Ureter (tissue), 1 donor: ENCODE measurements around the gene CACNA1D. TPM values are rescaled to one million over a fixed set of nuclear protein-coding genes. Genes with fewer than 3 reads are reported as not detected.
A peak's percentile ranks its signal among the peaks of the same experiment; 100 is the strongest.

Source experiments
- DNase-seq: peaks from one replicate; pipeline ENCODE4 v3.0.0-alpha.2; 2020; ENCODE audit warnings: low spot score
- total RNA-seq: library from RNA; stranded (reverse); gene quantifications from one replicate; pipeline ENCODE4 v1.2.4, GENCODE V29; 2023
- donor health status: DM: yes; HTN: yes; CAD: no.

CACNA1D gene
- total RNA-seq, 1 donor from 2014 or later, result 84.4 TPM

DNA sequence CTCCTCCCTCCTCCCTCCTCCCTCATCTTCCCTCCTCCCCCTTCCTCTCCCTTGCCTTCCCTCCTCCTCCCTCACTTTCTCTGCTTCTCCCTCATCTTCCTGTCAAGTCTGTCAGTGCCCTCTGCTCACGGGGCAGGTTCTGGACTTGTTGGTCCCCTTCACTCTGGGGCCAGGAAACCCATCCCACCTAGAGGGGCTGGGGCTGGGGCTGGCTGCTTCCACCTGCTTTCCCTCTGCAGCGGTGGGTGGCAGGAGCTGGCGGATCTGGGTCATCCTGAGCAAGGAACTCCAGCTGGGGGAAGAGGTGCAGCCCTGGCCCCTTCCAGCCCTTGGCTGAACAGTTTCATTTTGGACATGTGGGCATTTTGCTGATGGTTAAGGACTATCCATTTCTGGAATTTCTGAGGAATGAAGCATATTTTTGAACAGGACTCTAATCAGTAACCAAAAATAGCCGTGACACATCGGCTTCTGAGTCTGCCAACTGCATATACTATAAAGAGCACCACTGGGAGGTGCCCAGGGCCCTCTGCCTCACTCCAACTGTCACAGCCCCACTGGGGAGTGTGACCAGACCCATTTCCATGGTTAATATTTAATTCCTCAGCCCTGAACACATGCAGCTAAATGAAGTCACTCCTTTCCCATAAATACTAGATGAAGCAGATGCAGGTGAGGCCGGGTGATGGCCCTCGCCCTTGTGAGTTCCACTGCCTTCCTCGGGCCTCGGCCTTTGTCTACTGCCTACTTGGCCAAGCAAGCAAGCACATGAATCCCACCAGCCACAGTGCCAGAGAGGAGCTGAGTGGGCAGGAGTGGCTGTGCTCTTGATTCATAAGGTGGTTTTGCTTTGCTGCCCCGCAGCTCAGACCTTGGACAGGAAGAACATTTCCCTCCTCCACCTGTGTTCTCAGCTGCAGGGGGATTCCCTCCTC, 312.0 kb downstream of the CACNA1D start:
- DNase-seq, result no peak

DNA sequence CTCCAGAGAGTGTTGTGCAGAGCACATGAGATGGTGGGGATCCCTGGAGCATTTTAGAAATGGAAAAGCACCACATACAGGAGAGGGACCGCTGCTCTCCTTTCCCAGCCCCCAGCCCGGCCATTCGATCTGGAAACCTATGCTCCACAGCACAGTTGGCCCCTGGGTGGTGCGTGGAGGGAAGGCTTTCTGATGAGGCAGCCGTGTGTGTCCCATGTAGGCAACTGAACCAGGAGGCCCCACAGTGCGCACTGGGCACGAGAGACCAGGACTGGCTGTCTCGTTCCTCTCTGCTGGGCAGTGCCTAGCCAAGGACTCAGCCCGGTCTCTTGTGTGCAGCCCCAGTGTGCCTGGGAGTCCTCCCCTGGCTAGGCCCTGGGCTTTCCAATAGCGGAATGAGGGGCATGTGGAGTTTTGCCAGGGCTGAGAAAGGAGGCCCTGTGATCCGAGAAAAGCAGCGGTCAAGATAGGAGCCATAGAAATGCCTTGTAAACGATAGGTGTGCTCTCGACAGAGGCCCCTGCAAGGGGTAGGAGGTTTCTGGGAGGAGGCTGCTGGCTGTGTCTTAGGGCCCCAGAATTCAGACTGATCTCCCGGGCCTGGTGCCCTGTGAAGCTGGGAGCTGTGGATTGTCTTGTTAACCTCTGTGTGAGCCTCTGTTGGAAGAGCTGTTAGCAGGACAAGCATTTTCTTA, 312.9 kb downstream of the CACNA1D start:
- no peak for DNase-seq

DNA sequence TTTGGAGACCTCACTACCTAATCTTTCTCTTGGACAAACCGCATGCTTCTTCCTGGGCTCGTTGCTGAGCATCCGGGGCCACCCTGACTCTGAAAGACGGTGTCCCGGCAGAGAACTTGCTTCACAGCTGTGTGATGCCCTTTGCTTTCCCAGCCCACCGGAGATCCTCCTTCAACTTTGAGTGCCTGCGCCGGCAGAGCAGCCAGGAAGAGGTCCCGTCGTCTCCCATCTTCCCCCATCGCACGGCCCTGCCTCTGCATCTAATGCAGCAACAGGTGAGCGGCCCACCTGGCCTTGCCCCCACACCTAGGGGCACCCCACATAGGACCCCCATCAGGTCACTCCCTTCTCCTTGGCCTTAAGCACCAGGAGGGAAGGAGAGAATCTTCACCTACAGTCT, 314.1 kb downstream of the CACNA1D start:
- no peak for DNase-seq

DNA sequence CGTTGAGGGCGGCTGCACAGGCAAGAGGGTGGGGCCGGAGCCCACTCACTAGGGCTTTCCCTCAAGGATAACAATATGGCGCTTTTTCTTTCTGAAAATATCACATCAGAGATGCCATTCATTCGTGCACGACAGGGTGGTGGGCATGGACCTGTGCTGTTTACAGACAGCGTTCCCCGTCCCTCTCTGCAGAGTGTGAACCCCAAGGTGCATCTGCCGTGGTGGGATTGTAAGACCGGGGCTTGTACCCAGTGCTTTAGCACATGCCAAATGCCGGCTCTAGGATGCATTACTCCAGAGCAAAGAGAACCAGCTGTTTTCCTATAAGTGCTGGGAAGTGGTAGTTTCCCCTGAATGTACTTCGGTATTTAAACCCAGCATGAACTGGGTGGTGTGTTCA, 314.9 kb downstream of the CACNA1D start:
- DNase-seq, result no peak

DNA sequence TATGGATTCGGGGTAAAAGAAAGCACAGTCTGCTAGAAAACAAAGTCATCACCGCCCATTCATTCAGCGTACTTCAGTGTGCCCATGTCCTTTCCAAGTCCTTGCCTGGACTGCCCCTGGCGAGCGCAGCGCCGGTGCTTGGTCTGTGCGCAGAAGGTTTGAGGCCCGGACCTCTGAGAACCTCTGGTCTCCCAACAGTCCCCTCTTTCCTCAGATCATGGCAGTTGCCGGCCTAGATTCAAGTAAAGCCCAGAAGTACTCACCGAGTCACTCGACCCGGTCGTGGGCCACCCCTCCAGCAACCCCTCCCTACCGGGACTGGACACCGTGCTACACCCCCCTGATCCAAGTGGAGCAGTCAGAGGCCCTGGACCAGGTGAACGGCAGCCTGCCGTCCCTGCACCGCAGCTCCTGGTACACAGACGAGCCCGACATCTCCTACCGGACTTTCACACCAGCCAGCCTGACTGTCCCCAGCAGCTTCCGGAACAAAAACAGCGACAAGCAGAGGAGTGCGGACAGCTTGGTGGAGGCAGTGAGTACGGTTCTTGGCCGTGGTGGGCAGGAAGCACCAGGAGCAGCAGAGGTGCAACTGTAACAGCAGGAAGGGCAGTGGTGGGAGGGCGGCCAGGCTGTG, 315.5 kb downstream of the CACNA1D start:
- no peak for DNase-seq

DNA sequence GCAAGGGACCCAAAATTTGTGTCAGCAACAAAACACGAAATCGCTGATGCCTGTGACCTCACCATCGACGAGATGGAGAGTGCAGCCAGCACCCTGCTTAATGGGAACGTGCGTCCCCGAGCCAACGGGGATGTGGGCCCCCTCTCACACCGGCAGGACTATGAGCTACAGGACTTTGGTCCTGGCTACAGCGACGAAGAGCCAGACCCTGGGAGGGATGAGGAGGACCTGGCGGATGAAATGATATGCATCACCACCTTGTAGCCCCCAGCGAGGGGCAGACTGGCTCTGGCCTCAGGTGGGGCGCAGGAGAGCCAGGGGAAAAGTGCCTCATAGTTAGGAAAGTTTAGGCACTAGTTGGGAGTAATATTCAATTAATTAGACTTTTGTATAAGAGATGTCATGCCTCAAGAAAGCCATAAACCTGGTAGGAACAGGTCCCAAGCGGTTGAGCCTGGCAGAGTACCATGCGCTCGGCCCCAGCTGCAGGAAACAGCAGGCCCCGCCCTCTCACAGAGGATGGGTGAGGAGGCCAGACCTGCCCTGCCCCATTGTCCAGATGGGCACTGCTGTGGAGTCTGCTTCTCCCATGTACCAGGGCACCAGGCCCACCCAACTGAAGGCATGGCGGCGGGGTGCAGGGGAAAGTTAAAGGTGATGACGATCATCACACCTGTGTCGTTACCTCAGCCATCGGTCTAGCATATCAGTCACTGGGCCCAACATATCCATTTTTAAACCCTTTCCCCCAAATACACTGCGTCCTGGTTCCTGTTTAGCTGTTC, 316.9 kb downstream of the CACNA1D start:
- DNase-seq, result no peak

DNA sequence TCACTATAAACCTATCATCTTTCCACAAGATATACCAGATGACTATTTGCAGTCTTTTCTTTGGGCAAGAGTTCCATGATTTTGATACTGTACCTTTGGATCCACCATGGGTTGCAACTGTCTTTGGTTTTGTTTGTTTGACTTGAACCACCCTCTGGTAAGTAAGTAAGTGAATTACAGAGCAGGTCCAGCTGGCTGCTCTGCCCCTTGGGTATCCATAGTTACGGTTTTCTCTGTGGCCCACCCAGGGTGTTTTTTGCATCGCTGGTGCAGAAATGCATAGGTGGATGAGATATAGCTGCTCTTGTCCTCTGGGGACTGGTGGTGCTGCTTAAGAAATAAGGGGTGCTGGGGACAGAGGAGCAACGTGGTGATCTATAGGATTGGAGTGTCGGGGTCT, 318.0 kb downstream of the CACNA1D start:
- DNase-seq, result no peak

DNA sequence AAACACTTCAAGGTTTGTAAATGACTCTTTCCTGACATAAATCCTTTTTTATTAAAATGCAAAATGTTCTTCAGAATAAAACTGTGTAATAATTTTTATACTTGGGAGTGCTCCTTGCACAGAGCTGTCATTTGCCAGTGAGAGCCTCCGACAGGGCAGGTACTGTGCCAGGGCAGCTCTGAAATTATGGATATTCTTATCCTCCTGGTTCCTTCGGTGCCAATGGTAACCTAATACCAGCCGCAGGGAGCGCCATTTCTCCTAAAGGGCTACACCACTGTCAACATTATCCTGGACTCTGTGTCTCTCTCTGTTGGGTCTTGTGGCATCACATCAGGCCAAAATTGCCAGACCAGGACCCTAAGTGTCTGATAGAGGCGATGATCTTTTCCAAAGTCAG, 318.8 kb downstream of the CACNA1D start:
- no peak for DNase-seq

DNA sequence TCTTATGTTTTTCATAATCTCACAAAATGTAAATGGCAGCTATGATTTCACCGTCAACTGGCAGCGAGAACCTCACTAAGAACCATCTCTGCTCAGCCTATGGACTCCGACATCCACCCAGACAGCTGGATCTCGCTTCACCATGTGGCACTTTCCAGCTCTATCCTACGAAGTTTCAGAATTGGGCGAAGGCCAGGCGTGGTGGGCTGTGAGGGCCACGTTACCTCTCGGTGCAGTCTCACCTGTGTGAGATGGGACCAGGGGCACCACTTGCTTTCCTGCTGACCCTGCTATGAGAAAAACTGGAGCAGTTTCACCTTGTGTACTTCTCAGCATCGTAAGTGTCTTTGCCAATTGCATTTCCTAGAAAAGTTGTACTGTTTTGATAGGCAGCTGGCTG, 319.5 kb downstream of the CACNA1D start:
- no peak for DNase-seq

DNA sequence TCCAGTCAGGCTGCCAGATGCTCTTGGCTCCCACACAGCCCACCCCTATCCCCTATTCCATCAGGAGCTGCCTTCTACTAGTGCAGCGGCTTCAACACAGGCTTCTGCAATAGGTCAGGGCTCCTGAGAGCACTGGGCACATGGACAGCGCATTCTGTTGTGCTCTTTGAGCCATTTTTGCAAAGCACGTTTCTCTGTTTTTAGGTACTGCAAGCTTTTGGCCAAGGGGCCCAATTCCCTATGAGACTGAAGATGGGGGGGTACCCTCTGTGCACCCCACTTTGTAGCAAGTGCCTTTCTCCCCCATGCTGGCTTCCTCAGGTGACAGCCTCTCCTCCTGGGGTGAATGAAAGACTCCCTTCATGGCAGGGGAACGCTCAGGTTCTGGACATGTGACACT, 320.7 kb downstream of the CACNA1D start:
- peak; percentile 17 for DNase-seq

DNA sequence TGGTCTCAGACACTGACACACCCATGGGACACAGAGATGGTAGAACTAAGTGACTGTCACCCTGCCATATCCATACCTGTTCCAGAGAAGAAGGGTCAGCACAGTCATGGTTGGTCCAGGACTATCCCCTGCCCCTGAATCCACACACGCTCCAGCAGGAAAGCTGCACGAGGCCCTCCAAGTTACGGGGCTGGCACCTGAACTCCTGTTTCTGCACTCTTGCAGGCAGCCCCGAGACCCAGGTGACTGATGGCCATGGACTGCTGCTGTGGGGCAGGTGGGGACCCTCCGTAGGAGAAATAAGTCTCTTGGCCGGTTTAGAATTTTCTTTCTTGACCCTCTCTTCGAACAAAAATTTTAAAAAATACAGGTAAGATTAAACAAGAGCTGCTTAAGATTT, 321.2 kb downstream of the CACNA1D start:
- DNase-seq, result no peak

DNA sequence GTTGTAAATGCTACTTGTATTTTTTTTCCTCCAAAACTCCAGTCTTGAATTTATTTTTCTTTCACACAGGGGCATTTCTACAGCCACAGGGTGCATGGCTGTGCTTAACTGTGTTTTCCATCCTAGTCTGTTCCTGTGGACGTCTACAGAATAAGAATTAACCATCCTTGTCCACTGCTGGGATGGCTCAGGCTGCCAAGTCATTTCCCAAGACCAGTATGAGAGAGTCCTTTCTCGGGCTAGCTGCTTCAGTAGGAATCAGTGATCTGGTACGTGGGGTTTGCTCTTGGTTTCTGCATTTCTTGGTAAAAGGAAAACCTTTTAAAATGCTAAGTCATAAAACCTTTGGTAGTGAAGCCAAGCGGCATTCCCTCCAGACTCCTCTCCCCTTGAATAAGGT, 322.0 kb downstream of the CACNA1D start:
- no peak for DNase-seq

DNA sequence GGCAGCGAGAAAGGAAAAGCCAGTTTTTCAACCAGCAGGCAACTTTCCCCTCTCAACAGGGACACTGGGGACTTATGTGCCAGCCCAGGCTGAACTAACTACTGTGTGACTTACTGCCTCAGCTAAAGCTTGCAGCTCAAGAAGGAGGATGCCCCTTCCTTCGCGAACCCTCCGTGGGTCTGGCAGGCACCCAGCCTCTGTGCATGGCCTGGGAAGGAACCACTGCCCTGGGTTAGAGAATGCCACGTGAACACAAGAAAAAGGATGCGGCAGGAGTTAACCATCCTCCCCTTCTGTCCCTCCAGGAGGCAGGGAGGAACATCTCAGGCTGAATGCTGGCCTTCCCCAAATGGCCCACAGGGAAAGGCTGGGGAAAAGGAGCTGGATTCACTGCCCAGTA, 322.8 kb downstream of the CACNA1D start:
- DNase-seq, result no peak

DNA sequence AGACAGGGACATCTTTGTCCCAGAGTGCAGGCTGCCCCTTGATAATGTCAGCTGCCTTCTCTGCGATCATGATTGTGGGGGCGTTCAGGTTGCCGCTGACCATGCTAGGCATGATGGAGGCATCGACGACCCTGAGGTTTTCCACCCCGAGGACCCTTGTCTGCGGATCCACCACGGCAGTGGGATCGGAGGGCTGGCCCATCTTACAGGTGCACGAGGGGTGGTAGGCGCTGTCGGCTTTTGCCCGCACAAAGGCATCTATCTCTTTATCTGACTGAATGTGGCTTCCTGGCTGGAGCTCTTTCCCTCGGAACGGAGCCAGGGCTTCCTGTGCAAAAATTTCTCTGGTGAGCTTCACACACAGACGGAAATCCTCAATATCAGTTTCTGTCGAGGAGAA, 323.4 kb downstream of the CACNA1D start:
- no peak for DNase-seq

DNA sequence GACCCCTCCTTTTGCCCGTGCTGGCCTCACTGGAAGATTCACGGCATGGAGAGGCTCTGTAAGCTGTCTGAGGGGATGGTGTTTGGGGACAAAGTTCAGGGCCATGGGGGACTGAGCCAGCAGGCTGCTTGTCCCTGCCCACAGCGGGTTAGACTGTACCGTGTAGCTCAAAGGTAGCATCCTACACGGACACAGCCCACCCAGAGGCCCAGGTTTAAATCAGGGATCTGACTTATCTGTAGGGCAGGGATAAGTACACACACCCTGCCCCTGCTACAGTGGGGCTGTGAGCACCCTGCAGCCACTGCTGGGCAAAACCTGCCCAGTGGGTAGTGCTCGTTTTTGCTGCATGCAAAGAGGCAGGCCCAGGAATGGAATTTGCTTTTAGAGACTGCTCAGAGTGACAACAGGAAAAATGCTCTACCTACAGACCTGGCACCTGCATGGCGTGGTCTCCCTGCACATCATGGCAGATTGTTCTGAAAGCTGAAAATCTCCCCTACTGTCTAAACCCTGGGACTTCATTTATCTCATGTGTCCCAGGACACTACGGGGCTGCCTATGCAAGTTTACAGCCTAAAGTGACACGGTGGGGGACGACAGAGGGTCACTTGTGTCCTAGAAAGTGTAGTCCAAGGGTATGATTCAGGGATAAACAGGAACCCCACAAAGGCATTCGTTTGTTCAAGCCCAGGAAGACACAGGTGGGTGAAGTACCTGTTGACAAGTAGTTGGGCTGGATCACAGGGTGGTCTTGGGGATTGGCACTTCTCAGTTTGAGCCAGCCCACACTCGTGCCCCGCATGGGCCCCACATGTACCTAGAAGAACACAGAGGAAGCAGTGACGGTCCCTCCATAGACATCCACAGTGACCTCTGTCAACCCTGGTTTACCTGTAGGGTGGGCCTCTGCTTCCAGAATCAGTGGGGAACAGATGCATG, 324.1 kb downstream of the CACNA1D start:
- DNase-seq, result no peak

DNA sequence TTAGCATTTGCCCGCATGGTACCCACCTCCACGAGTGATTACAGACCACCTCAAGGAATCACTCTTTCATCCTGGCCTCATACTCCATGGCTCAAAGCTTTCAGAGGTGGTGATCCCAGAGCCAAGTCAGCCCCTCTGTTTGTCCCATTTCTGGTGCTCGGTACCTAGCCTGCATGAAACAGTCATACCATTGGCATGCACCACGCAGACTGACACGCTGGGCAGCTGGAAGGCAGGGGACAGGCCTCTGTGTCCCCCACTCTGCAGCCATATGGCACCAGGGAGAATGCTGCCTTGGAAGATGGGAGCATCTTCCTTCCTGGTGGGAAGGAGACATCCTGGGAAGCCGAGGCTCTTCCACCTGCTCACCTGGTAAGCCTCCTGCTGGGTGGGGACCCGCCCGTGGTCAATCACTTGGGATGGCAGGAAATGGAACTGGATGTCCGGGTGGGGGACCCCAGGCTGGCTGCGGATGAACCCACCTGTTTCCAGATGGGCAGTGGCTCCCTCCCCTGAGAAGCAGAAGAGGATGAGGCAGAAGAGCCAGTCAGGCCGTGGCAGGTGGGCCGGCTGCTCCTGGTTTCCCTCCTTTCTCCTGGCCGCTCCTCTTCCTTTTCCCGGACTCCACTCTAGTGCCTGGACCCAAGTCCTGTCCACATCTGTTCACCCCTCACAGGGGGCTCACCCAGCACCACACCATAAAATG, 324.9 kb downstream of the CACNA1D start:
- DNase-seq, result peak; percentile 35

DNA sequence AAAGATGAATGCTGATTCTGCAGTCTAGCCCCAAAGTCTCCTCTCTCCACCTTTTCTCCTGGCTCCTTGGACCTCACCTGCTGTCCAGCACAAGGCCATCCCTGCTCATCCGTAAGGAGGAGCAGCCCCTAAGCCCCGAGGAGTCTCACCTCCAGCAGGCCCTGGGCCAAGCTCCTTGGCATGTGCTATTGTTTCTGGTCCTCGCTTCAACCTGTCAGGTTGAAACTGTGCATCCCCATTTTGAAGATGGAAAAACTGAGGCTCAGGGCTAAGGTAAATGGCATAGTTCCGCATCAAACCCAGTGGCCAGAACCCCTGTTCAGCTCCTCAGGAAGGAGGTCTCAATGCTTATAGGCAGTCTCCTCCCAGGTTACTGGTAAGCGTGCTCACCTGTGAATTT, 325.7 kb downstream of the CACNA1D start:
- DNase-seq, result no peak

DNA sequence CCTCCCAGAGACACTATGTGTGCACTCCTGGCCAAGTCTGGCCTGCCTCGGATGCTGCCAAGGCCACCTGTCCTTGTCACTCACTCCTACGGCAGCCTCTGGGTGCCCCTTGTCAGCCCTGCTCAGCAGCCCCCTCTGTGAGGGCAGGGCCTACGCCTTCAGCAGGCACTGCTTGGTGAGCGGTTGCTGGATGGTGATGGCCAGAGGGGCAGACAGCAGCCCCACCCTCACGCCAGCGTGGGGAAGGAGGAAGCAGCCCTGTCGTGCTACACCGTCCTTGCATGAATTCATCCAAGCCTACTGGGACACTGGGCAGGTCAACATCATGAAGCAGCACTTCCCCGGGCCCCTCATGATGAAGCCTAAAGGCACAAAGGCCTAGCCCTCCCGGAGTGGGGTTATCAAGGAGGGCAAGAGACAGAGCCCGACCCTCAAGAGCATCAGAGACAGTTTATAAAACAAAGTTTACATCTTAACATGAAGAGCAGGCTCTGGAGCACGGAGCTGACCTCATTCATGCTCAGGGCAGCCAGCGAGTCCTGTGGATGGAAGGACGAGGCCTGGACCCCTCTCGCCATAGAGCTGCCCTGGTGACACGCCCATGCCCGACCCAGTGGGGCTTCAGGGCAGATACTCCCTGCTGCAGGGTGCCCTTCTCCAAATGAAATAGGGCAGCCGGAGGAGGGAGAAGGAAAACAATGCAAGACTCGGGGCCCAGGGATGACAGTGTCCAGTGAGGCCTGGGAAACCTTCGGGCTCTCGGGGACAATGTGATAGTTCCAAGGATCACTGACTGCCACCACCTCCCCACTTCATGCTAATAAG, 326.6 kb downstream of the CACNA1D start:
- peak; percentile 29 for DNase-seq

DNA sequence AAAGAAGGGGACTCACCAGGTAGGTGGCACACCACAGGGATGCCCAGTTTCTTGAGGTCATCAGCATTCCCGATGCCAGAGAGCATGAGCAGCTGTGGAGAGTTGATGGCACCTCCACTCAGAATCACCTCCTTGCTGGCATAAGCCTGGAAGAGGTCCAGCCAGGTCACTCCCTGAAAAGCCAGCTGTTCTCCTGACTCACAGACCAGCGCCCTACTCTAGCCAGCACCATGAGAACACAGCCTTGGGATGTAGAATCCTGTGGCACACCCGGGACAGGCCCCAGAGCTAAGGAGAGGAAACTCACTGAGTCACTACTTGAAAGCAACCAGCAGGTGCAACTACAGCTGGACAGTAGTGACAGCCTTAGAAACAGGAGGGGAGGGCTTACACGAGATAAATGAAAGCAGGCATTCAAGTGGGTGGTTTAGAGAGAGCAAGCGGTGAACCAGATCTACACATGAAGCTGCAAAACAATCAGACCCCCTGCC, 327.3 kb downstream of the CACNA1D start:
- peak; percentile 38 for DNase-seq
